Measurements from ENCODE around the gene FILIP1L. TPM values are rescaled to one million over a fixed set of nuclear protein-coding genes. Genes with fewer than 3 reads are reported as not detected.

The FILIP1L gene
- total RNA-seq, 1 donor from 2014 or later: 29.2 TPM

DNA sequence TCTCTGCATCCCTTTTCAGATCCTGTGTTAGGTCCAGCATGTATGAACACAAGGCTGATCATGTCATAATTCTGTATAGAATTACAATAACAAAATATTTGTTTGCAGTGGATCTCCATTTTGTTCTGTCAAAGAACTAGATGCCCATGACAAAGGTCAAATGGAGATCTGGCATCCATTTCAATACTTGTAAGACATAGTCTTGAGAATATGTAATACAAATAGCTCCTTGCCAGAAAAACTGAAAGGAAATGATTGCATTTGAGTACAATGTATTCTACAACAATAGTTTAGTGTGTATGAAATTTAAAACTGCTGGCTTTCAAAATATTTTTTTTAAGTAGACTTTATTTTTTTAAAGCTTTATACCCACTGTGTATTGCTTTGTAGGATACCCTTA is 195.6 kb downstream of the FILIP1L start:
- Histone ChIP-seq H3K27ac (ENCODE audit: low read depth, low read length) (no peak overlapping the region), H3K27me3 (ENCODE audit: control insufficient read depth in 3 of 3, insufficient read depth in 3 of 3, low read length in 3 of 3) (no peaks in the 10 kb centered on the region), H3K9ac (ENCODE audit: low read depth in 1 of 3, low read length in 3 of 3) (no peak overlapping the region), H3K36me3 (ENCODE audit: control insufficient read depth in 3 of 3, insufficient read depth in 3 of 3, low read length in 3 of 3) (peaks cover 3 to 11% (median 6%) of the 10 kb centered on the region in 3 donors), H3K4me1 (ENCODE audit: control insufficient read depth in 3 of 3, insufficient read depth in 3 of 3, low read length in 3 of 3) (peaks cover 14 to 19% (median 18%) of the 10 kb centered on the region in 3 donors), H3K4me3 (ENCODE audit: low read length in 3 of 3) (no peak overlapping the region), H3K9me3 (ENCODE audit: control insufficient read depth in 3 of 3, low read length in 3 of 3) (no peaks in the 10 kb centered on the region)

DNA sequence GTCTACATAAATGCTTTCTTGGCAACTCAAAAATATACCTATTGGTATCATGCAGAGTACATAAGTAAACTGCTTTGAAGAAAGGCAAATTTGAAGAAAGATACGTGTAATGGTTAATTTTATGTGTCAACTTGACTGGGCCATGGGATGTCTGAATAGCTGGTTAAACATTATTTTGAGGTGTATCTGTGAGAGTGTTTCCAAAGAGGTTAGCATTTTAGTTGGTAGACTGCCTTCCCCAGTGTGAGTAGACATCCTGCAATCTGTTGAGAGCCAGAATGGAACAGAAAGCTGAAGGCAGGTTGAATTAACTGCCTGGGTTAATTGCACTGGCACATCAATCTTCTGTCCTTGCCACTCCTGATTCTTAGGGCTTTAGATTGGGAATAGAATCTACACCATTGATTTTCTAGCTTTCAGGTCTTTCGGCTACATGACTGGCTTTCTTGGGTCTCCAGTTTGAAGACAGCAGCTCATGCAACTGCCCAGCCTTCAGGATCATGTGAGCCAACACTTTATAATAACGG is 198.3 kb downstream of the FILIP1L start:
- Histone ChIP-seq H3K9ac (ENCODE audit: low read depth in 1 of 3, low read length in 3 of 3) (no peak overlapping the region), H3K27ac (ENCODE audit: low read depth, low read length) (no peak overlapping the region), H3K4me1 (ENCODE audit: control insufficient read depth in 3 of 3, insufficient read depth in 3 of 3, low read length in 3 of 3) (peaks cover 8 to 14% (median 9%) of the 10 kb centered on the region in 3 donors), H3K4me3 (ENCODE audit: low read length in 3 of 3) (no peak overlapping the region), H3K36me3 (ENCODE audit: control insufficient read depth in 3 of 3, insufficient read depth in 3 of 3, low read length in 3 of 3) (peaks cover 0 to 7% (median 3%) of the 10 kb centered on the region in 3 donors), H3K9me3 (ENCODE audit: control insufficient read depth in 3 of 3, low read length in 3 of 3) (no peaks in the 10 kb centered on the region), H3K27me3 (ENCODE audit: control insufficient read depth in 3 of 3, insufficient read depth in 3 of 3, low read length in 3 of 3) (no peaks in the 10 kb centered on the region)

DNA sequence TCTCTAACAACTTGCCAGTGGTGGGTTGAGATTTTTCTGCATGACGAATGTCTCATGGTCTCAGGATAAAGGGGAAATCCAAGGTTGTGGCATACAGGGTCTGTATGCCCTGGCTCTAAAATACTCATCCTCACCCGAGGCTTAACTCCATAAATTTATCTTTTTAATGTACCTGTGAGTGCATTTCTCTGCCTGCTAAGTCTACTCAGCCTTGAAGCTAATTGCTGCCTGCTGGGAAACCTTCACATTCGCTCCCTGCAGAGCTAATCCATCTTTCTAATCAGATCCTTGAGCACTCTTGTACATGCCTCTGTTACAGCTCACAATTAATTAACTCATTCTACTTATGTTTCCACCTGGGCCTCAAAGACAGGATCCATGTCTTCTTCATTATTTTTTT is 202.9 kb downstream of the FILIP1L start:
- no peak overlapping the region for H3K4me3 ChIP-seq (ENCODE audit: low read length in 3 of 3)
- no peaks in the 10 kb centered on the region for H3K9me3 ChIP-seq (ENCODE audit: control insufficient read depth in 3 of 3, low read length in 3 of 3)
- H3K9ac ChIP-seq (ENCODE audit: low read depth in 1 of 3, low read length in 3 of 3): no peak overlapping the region
- peaks cover 0 to 4% (median under 1%) of the 10 kb centered on the region in 3 donors for H3K36me3 ChIP-seq (ENCODE audit: control insufficient read depth in 3 of 3, insufficient read depth in 3 of 3, low read length in 3 of 3)
- H3K4me1 ChIP-seq (ENCODE audit: control insufficient read depth in 3 of 3, insufficient read depth in 3 of 3, low read length in 3 of 3): peaks cover 11 to 13% (median 12%) of the 10 kb centered on the region in 3 donors
- no peaks in the 10 kb centered on the region for H3K27me3 ChIP-seq (ENCODE audit: control insufficient read depth in 3 of 3, insufficient read depth in 3 of 3, low read length in 3 of 3)
- no peak overlapping the region for H3K27ac ChIP-seq (ENCODE audit: low read depth, low read length)

DNA sequence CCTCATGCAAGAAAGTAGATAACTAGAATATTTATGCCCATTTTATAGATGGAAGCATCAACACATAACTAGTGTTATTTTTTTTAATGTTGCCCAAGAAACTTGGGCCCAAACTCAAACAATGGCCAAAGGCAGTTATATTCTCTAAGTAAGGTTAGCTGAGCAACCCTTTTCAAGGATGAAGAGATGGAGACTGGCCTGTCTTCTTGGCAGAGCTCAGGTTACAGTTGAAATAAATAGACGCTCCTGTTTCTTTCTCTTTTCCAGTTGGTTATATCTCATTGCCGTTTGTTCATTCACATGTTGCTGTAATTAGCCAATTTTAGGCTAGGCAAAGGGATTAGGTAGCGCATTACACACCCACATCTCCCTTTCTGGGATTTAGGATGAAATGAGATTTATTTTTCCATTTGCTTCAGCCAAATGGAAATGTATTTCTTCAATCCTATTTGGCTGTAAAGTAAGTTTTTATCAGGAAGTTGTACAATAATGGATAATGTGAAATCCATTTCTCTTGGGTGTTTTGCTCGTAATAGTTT is 203.5 kb downstream of the FILIP1L start:
- H3K27me3 ChIP-seq (ENCODE audit: control insufficient read depth in 3 of 3, insufficient read depth in 3 of 3, low read length in 3 of 3): no peaks in the 10 kb centered on the region
- no peak overlapping the region for H3K4me3 ChIP-seq (ENCODE audit: low read length in 3 of 3)
- peaks cover 11 to 13% (median 12%) of the 10 kb centered on the region in 3 donors for H3K4me1 ChIP-seq (ENCODE audit: control insufficient read depth in 3 of 3, insufficient read depth in 3 of 3, low read length in 3 of 3)
- no peak overlapping the region for H3K9ac ChIP-seq (ENCODE audit: low read depth in 1 of 3, low read length in 3 of 3)
- peaks cover 0 to under 1% (median 0%) of the 10 kb centered on the region in 3 donors for H3K36me3 ChIP-seq (ENCODE audit: control insufficient read depth in 3 of 3, insufficient read depth in 3 of 3, low read length in 3 of 3)
- no peaks in the 10 kb centered on the region for H3K9me3 ChIP-seq (ENCODE audit: control insufficient read depth in 3 of 3, low read length in 3 of 3)
- H3K27ac ChIP-seq (ENCODE audit: low read depth, low read length): no peak overlapping the region

DNA sequence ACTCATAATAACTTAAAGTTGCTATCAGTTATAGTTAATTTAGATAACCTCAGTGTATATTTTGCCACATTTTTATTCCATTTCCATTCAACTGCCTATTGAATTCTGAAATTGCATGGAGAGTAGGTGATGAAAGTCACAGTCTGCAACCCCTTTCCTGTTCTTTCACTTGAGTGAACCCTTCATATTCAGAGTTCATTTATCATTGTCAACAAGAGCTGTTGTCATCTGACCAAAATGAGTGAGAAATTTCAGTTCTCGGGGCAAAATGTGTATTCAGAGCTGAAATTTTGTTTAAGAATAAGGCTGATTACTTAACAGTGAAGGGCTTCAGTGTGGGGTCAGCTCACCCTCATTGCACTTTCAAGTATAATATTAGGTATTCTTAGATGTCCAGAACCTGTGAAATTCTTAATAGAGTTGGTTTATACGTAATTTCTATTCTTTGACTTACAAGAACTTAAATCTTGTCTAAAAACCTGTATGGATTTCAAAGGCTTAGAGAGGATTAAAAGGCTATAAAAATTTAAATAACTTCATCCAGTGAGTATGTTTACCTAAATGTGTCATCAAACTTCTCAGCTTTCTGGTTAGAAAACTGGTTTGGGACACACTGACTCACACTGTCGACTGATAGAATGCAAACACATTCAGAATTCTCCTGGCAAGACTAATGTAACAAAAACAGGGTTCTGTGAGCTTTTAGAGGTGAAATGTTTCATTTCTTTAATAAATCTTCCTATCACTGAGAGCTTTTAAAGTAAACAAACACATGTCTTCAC is 204.4 kb downstream of the FILIP1L start:
- Histone ChIP-seq H3K9me3 (ENCODE audit: control insufficient read depth in 3 of 3, low read length in 3 of 3) (no peaks in the 10 kb centered on the region), H3K36me3 (ENCODE audit: control insufficient read depth in 3 of 3, insufficient read depth in 3 of 3, low read length in 3 of 3) (peaks cover 0 to 5% (median 3%) of the 10 kb centered on the region in 3 donors), H3K27ac (ENCODE audit: low read depth, low read length) (no peak overlapping the region), H3K4me3 (ENCODE audit: low read length in 3 of 3) (no peak overlapping the region), H3K27me3 (ENCODE audit: control insufficient read depth in 3 of 3, insufficient read depth in 3 of 3, low read length in 3 of 3) (no peaks in the 10 kb centered on the region), H3K4me1 (ENCODE audit: control insufficient read depth in 3 of 3, insufficient read depth in 3 of 3, low read length in 3 of 3) (peaks cover 11 to 13% (median 12%) of the 10 kb centered on the region in 3 donors), H3K9ac (ENCODE audit: low read depth in 1 of 3, low read length in 3 of 3) (no peak overlapping the region)

DNA sequence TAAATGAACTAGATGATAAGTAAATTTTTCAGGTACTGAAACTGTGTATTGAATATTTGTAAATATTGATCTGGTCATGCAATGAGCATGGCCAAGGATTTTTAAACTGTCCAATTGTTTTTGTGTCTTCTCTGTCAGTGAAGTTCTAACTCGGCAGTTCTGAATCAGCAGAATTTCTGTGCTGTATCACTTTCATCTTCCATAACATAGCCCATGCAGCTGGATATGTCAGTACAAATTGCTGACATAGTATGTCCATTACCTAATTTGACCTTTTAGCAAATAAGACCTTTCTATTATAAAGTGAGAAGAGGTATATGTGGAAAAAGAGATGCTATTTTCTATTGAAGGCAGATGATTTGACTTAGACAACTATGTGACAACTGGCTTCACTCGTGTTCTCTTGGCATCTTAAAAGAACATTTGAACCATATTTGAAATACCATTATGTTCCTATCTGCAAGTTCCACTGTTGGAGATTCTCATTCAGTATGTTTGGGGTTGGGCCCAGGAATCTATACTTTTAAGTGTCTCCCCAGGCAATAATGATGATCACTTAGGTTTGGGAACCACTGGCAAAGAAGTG is 206.2 kb downstream of the FILIP1L start:
- no peak overlapping the region for H3K9ac ChIP-seq (ENCODE audit: low read depth in 1 of 3, low read length in 3 of 3)
- H3K4me3 ChIP-seq (ENCODE audit: low read length in 3 of 3): no peak overlapping the region
- peaks cover 0 to 8% (median 3%) of the 10 kb centered on the region in 3 donors for H3K36me3 ChIP-seq (ENCODE audit: control insufficient read depth in 3 of 3, insufficient read depth in 3 of 3, low read length in 3 of 3)
- peak overlapping the region; percentile 58 for H3K27ac ChIP-seq (ENCODE audit: low read depth, low read length)
- no peaks in the 10 kb centered on the region for H3K9me3 ChIP-seq (ENCODE audit: control insufficient read depth in 3 of 3, low read length in 3 of 3)
- H3K4me1 ChIP-seq (ENCODE audit: control insufficient read depth in 3 of 3, insufficient read depth in 3 of 3, low read length in 3 of 3): peaks cover 11 to 13% (median 12%) of the 10 kb centered on the region in 3 donors
- no peaks in the 10 kb centered on the region for H3K27me3 ChIP-seq (ENCODE audit: control insufficient read depth in 3 of 3, insufficient read depth in 3 of 3, low read length in 3 of 3)

DNA sequence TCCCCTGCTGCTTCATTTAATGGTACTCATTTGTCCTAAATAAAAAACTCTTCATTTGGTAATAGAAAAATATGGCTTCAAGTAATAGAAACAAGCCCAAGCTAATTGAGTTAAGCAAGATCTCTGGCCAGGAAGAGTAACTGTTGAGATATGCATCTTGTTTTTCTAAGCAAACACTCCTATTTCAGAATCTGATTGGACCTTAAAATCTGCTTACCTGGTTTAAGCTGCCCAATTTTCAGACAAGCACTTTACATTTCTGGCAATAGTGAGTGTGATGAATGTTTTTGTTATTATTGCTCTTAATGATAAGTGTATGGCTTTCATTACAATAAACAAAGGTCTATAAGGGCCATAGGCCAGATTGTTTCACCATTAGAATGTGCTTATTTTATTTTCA is 210.4 kb downstream of the FILIP1L start:
- Histone ChIP-seq H3K4me1 (ENCODE audit: control insufficient read depth in 3 of 3, insufficient read depth in 3 of 3, low read length in 3 of 3) (peaks cover 3 to 9% (median 6%) of the 10 kb centered on the region in 3 donors), H3K9ac (ENCODE audit: low read depth in 1 of 3, low read length in 3 of 3) (no peak overlapping the region), H3K9me3 (ENCODE audit: control insufficient read depth in 3 of 3, low read length in 3 of 3) (no peaks in the 10 kb centered on the region), H3K36me3 (ENCODE audit: control insufficient read depth in 3 of 3, insufficient read depth in 3 of 3, low read length in 3 of 3) (peaks cover 0 to 8% (median 3%) of the 10 kb centered on the region in 3 donors), H3K27me3 (ENCODE audit: control insufficient read depth in 3 of 3, insufficient read depth in 3 of 3, low read length in 3 of 3) (no peaks in the 10 kb centered on the region), H3K4me3 (ENCODE audit: low read length in 3 of 3) (no peak overlapping the region), H3K27ac (ENCODE audit: low read depth, low read length) (no peak overlapping the region)

DNA sequence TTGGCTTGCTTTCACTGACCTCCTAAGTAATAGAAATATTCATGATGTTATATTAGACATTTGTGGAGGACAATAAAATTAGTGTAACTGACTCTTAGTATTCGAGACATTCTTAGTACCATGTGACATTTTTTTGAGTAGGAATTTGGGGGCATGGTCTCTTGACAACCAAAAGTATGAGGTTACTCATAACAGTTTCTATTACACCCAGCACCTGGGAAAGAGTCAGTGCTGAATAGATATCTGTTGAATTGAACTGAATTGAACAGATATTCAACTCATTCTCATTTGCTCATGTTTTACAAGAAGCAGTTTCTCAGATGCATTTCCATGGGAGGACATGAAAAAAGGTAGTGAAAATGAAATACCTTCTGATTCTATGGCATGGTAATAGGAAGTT is 212.2 kb downstream of the FILIP1L start:
- Histone ChIP-seq H3K4me1 (ENCODE audit: control insufficient read depth in 3 of 3, insufficient read depth in 3 of 3, low read length in 3 of 3) (peaks cover 0 to 7% (median 3%) of the 10 kb centered on the region in 3 donors), H3K27me3 (ENCODE audit: control insufficient read depth in 3 of 3, insufficient read depth in 3 of 3, low read length in 3 of 3) (no peaks in the 10 kb centered on the region), H3K36me3 (ENCODE audit: control insufficient read depth in 3 of 3, insufficient read depth in 3 of 3, low read length in 3 of 3) (peaks cover 0 to 8% (median 3%) of the 10 kb centered on the region in 3 donors), H3K9ac (ENCODE audit: low read depth in 1 of 3, low read length in 3 of 3) (no peak overlapping the region), H3K4me3 (ENCODE audit: low read length in 3 of 3) (no peak overlapping the region), H3K9me3 (ENCODE audit: control insufficient read depth in 3 of 3, low read length in 3 of 3) (no peaks in the 10 kb centered on the region), H3K27ac (ENCODE audit: low read depth, low read length) (peak overlapping the region; percentile 58)

DNA sequence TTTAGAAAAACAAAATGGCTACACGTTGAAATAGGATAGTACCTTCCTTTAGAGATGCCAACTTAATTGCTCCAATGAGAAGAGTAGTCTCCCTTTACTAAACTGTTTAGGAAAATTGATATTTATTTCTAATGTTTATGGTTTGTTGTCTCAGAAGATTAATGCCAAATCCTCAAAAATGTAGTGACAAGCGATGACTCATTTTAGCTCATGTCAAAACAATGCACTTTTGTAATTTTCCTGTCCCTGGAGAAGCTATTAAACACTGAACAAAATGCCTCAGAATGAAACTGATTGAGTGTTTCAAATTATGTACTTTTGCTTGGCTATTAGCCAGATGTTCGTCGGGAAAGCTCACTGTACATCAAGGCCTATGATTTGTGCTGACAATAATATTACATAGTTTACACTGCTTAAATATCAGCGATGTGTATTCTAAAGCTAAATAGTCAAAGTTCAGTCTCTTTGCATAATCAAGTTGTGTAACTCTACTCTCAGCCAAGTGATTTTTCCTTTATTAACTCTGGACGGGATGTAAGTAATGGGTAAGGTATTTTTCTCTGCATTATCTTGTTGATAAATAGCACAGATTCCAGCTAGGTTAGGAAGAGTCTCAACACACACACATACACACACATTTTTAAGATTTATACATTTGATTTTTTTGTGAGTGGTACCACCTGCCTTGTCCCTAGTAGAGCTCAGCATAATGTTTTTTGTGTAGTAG is 212.9 kb downstream of the FILIP1L start:
- no peak overlapping the region for H3K9ac ChIP-seq (ENCODE audit: low read depth in 1 of 3, low read length in 3 of 3)
- peaks cover 0 to 8% (median 3%) of the 10 kb centered on the region in 3 donors for H3K36me3 ChIP-seq (ENCODE audit: control insufficient read depth in 3 of 3, insufficient read depth in 3 of 3, low read length in 3 of 3)
- no peaks in the 10 kb centered on the region for H3K27me3 ChIP-seq (ENCODE audit: control insufficient read depth in 3 of 3, insufficient read depth in 3 of 3, low read length in 3 of 3)
- no peak overlapping the region for H3K4me3 ChIP-seq (ENCODE audit: low read length in 3 of 3)
- H3K4me1 ChIP-seq (ENCODE audit: control insufficient read depth in 3 of 3, insufficient read depth in 3 of 3, low read length in 3 of 3): peaks cover 0 to 7% (median 3%) of the 10 kb centered on the region in 3 donors
- no peaks in the 10 kb centered on the region for H3K9me3 ChIP-seq (ENCODE audit: control insufficient read depth in 3 of 3, low read length in 3 of 3)
- H3K27ac ChIP-seq (ENCODE audit: low read depth, low read length): peak overlapping the region; percentile 58

Measured in skeletal muscle tissue (tissue), 4 donors.